ENCODE results near the gene CSTF2T. TPM values are rescaled to one million over a fixed set of nuclear protein-coding genes. Genes with fewer than 3 reads are reported as not detected.

Gene CSTF2T
- polyA plus RNA-seq, 1 donor from 2014 or later, result 19.7 TPM

DNA sequence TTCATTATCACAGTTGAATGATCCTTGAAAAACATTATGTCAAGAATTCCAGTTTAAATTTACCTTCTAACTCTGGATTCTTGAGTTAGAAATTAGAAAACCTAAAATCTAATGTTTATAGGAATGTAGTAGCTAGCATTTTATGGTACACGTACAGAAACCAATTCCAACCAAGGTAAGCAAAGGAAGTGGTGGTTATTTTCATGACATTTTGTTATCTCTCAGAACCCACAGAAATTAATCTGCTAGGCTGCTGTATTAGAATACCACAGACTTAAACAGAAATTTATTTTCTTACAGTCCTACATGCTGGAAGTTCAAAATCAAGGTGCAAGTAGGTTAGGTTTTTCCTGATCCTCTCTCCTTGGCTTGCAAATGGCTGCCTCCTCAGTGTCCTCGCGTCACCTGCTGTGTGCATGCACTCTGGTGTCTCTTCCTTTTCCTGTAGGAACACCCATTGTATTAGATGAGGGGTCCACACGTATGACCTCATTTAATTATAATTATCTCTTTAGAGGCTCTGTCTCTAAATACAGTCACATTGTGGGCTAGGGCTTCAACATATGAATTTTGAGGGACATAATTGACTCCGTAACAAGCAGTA lies 8.5 kb upstream of the CSTF2T start:
- Histone ChIP-seq H3K9me3 (ENCODE audit: low read length) (no peaks in the 10 kb centered on the region), H3K79me2 (replicated peaks; ENCODE audit: insufficient read depth, low read length) (no peaks in the 10 kb centered on the region), H3K27me3 (ENCODE audit: insufficient read depth, low read depth, low read length) (no peaks in the 10 kb centered on the region), H3K36me3 (ENCODE audit: insufficient read depth, low read length) (no peaks in the 10 kb centered on the region), H3F3A (ENCODE audit: insufficient read depth, low read length, poor library complexity, severe bottlenecking) (no peaks in the 10 kb centered on the region), H4K20me1 (ENCODE audit: insufficient read depth) (no peaks in the 10 kb centered on the region), H3K4me2 (ENCODE audit: low read length) (no peak overlapping the region), H3K27ac (ENCODE audit: low read length) (no peak overlapping the region), H3K9ac (ENCODE audit: low read length) (no peak overlapping the region), H3K4me3 (ENCODE audit: low read length) (no peak overlapping the region), H3K9me2 (ENCODE audit: insufficient read depth, low read length) (no peaks in the 10 kb centered on the region), H2AFZ (ENCODE audit: low read depth, low read length) (no peak overlapping the region)
- TF ChIP-seq SMC3 (conservative IDR thresholded peaks at IDR 0.05; ENCODE audit: poor library complexity) (no peak), MXI1 (conservative IDR thresholded peaks at IDR 0.05; ENCODE audit: poor library complexity, severe bottlenecking) (no peak), EZH2 (IDR thresholded peaks at IDR 0.05; ENCODE audit: borderline replicate concordance, insufficient read depth, low read length, poor library complexity, severe bottlenecking) (no peak), POLR2AphosphoS5 (IDR thresholded peaks at IDR 0.05) (no peak), RAD21 (conservative IDR thresholded peaks at IDR 0.05) (no peak), EP300 (conservative IDR thresholded peaks at IDR 0.05; ENCODE audit: poor library complexity, severe bottlenecking) (no peak), REST (IDR thresholded peaks at IDR 0.05; ENCODE audit: borderline replicate concordance) (no peak), TAF1 (IDR thresholded peaks at IDR 0.05; ENCODE audit: low read depth) (no peak)
- TF ChIP-seq, protein P1, sequence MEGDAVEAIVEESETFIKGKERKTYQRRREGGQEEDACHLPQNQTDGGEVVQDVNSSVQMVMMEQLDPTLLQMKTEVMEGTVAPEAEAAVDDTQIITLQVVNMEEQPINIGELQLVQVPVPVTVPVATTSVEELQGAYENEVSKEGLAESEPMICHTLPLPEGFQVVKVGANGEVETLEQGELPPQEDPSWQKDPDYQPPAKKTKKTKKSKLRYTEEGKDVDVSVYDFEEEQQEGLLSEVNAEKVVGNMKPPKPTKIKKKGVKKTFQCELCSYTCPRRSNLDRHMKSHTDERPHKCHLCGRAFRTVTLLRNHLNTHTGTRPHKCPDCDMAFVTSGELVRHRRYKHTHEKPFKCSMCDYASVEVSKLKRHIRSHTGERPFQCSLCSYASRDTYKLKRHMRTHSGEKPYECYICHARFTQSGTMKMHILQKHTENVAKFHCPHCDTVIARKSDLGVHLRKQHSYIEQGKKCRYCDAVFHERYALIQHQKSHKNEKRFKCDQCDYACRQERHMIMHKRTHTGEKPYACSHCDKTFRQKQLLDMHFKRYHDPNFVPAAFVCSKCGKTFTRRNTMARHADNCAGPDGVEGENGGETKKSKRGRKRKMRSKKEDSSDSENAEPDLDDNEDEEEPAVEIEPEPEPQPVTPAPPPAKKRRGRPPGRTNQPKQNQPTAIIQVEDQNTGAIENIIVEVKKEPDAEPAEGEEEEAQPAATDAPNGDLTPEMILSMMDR (IDR thresholded peaks at IDR 0.05; ENCODE audit: poor library complexity, severe bottlenecking), result no peak

- H4K20me1 ChIP-seq (ENCODE audit: insufficient read depth), result no peaks in the 10 kb centered on the region
- no peak for TF ChIP-seq SMC3 (conservative IDR thresholded peaks at IDR 0.05; ENCODE audit: poor library complexity)
- no peak for TF ChIP-seq EZH2 (IDR thresholded peaks at IDR 0.05; ENCODE audit: borderline replicate concordance, insufficient read depth, low read length, poor library complexity, severe bottlenecking)
- no peak for TF ChIP-seq TAF1 (IDR thresholded peaks at IDR 0.05; ENCODE audit: low read depth)
- TF ChIP-seq REST (IDR thresholded peaks at IDR 0.05; ENCODE audit: borderline replicate concordance), result no peak
- TF ChIP-seq EP300 (conservative IDR thresholded peaks at IDR 0.05; ENCODE audit: poor library complexity, severe bottlenecking), result no peak
- TF ChIP-seq RAD21 (conservative IDR thresholded peaks at IDR 0.05), result no peak
- TF ChIP-seq MXI1 (conservative IDR thresholded peaks at IDR 0.05; ENCODE audit: poor library complexity, severe bottlenecking), result no peak
- TF ChIP-seq, protein P1 (IDR thresholded peaks at IDR 0.05; ENCODE audit: poor library complexity, severe bottlenecking), result no peak
- no peak for TF ChIP-seq POLR2AphosphoS5 (IDR thresholded peaks at IDR 0.05)
- H3K9ac ChIP-seq (ENCODE audit: low read length), result no peak overlapping the region
- H3K9me3 ChIP-seq (ENCODE audit: low read length), result no peaks in the 10 kb centered on the region
- no peaks in the 10 kb centered on the region for H3K36me3 ChIP-seq (ENCODE audit: insufficient read depth, low read length)
- H3K27me3 ChIP-seq (ENCODE audit: insufficient read depth, low read depth, low read length), result no peaks in the 10 kb centered on the region
- no peaks in the 10 kb centered on the region for H3K9me2 ChIP-seq (ENCODE audit: insufficient read depth, low read length)
- H3K27ac ChIP-seq (ENCODE audit: low read length), result no peak overlapping the region
- no peaks in the 10 kb centered on the region for H3F3A ChIP-seq (ENCODE audit: insufficient read depth, low read length, poor library complexity, severe bottlenecking)
- no peak overlapping the region for H2AFZ ChIP-seq (ENCODE audit: low read depth, low read length)
- no peak overlapping the region for H3K4me3 ChIP-seq (ENCODE audit: low read length)
- no peaks in the 10 kb centered on the region for H3K79me2 ChIP-seq (replicated peaks; ENCODE audit: insufficient read depth, low read length)
- no peak overlapping the region for H3K4me2 ChIP-seq (ENCODE audit: low read length)
Observed at GRCh38 chr10:51707392-51707791, 8.0 kb upstream of the CSTF2T start.
